Ishikawa (cell line): ENCODE data around the gene PELI2.

Experiments used
- CEBPB ChIP-seq: IDR thresholded peaks from 2 replicates; pipeline ENCODE4 v1.6.1; 2012
- CREB1 ChIP-seq: IDR thresholded peaks from 2 replicates; pipeline ENCODE4 v1.6.1; 2012; ENCODE audit warnings: low read depth
- EGR1 ChIP-seq: IDR thresholded peaks from 2 replicates; pipeline ENCODE4 v1.6.1; 2012
- EP300 ChIP-seq: IDR thresholded peaks from 2 replicates; pipeline ENCODE4 v1.6.1; 2012; ENCODE audit warnings: borderline replicate concordance
- FOXM1 ChIP-seq: IDR thresholded peaks from 2 replicates; pipeline ENCODE4 v1.6.1; 2012; ENCODE audit warnings: low read depth, borderline replicate concordance
- MAX ChIP-seq: IDR thresholded peaks from 2 replicates; pipeline ENCODE4 v1.6.1; 2012
- NFIC ChIP-seq: IDR thresholded peaks from 2 replicates; pipeline ENCODE4 v1.6.1; 2012
- RAD21 ChIP-seq: IDR thresholded peaks from 2 replicates; pipeline ENCODE4 v1.6.1; 2012; ENCODE audit warnings: low read depth
- REST ChIP-seq: IDR thresholded peaks from 2 replicates; pipeline ENCODE4 v1.6.1; 2012; ENCODE audit warnings: low read depth, mild to moderate bottlenecking
- TAF1 ChIP-seq: IDR thresholded peaks from 2 replicates; pipeline ENCODE4 v1.6.1; 2012; ENCODE audit warnings: low read depth, mild to moderate bottlenecking
- TCF12 ChIP-seq: IDR thresholded peaks from 2 replicates; pipeline ENCODE4 v1.6.1; 2012; ENCODE audit warnings: low read depth
- TEAD4 ChIP-seq: IDR thresholded peaks from 2 replicates; pipeline ENCODE4 v1.6.1; 2012
- USF1 ChIP-seq: IDR thresholded peaks from 2 replicates; pipeline ENCODE4 v1.6.1; 2012
- YY1 ChIP-seq: IDR thresholded peaks from 2 replicates; pipeline ENCODE4 v1.6.1; 2012; ENCODE audit warnings: low read depth
- ZBTB7A ChIP-seq: IDR thresholded peaks from 2 replicates; pipeline ENCODE4 v1.6.1; 2012; ENCODE audit warnings: low read depth

The PELI2 gene

GRCh38 chr14:56185992-56186391 lies 67.8 kb downstream of the PELI2 start:
- TF ChIP-seq TAF1 (no peak), EP300 (no peak), EGR1 (no peak), TEAD4 (no peak)

GRCh38 chr14:56187736-56188135 lies 69.5 kb downstream of the PELI2 start:
- TF ChIP-seq EP300 (no peak), MAX (no peak), TCF12 (no peak), CREB1 (no peak), CEBPB (no peak), NFIC (no peak)

- TF ChIP-seq ZBTB7A (no peak), NFIC (no peak), TCF12 (no peak), CREB1 (no peak)
Observed at GRCh38 chr14:56189307-56189706, 71.1 kb downstream of the PELI2 start.

GRCh38 chr14:56193347-56193746 lies 75.1 kb downstream of the PELI2 start:
- no peak for TF ChIP-seq EP300
- TF ChIP-seq TCF12 = no peak
- no peak for TF ChIP-seq NFIC
- TF ChIP-seq CREB1 = no peak
- no peak for TF ChIP-seq MAX
- no peak for TF ChIP-seq USF1
- no peak for TF ChIP-seq TEAD4
- no peak for TF ChIP-seq FOXM1
- no peak for TF ChIP-seq ZBTB7A
- TF ChIP-seq REST = no peak
- TF ChIP-seq RAD21 = no peak
- TF ChIP-seq TAF1 = no peak
- TF ChIP-seq EGR1 = no peak
- TF ChIP-seq CEBPB = no peak
- no peak for TF ChIP-seq YY1

- TF ChIP-seq RAD21 (no peak), CEBPB (no peak), TEAD4 (no peak), FOXM1 (no peak), EGR1 (no peak), EP300 (no peak), ZBTB7A (no peak), REST (no peak), CREB1 (no peak), TAF1 (no peak), NFIC (no peak), TCF12 (no peak), MAX (no peak)
Observed at GRCh38 chr14:56194042-56194441, 75.8 kb downstream of the PELI2 start.

- no peak for TF ChIP-seq USF1
- TF ChIP-seq TEAD4 = no peak
- no peak for TF ChIP-seq CEBPB
- TF ChIP-seq NFIC = no peak
Observed at GRCh38 chr14:56195223-56195622, 77.0 kb downstream of the PELI2 start.

- no peak for TF ChIP-seq YY1
- TF ChIP-seq NFIC = no peak
- no peak for TF ChIP-seq TCF12
- no peak for TF ChIP-seq MAX
- no peak for TF ChIP-seq TAF1
- no peak for TF ChIP-seq TEAD4
- no peak for TF ChIP-seq FOXM1
- no peak for TF ChIP-seq CREB1
- no peak for TF ChIP-seq EP300
- TF ChIP-seq RAD21 = no peak
- TF ChIP-seq EGR1 = no peak
- TF ChIP-seq REST = no peak
- TF ChIP-seq CEBPB = no peak
- TF ChIP-seq USF1 = no peak
- no peak for TF ChIP-seq ZBTB7A
Observed at GRCh38 chr14:56195704-56196103, 77.5 kb downstream of the PELI2 start.
